SK-N-MC (cell line): ENCODE data around the gene FAM76B.

Experiments
- DNase-seq: peaks from one replicate; pipeline ENCODE4 v3.0.0-alpha.2; 2011; ENCODE audit warnings: low read depth, low spot score
- H3K27ac ChIP-seq: fragments of 200-600 bp; sonication (generic); 2 replicates; pipeline ENCODE4 v1.5.1; 2016; ENCODE audit warnings: mixed run types
- H3K36me3 ChIP-seq: fragments of 200-600 bp; sonication (generic); 2 replicates; pipeline ENCODE4 v1.6.1; 2017; ENCODE audit warnings: antibody characterized with exemption, low read length, mixed read lengths; ENCODE audit not compliant: insufficient read depth
- H3K4me3 ChIP-seq: fragments of 200-600 bp; sonication (generic); 2 replicates; pipeline ENCODE4 v1.5.1; 2016
- H3K9ac ChIP-seq: fragments of 200-600 bp; sonication (generic); 2 replicates; pipeline ENCODE4 v1.8.0; 2017; ENCODE audit warnings: mixed run types, mixed read lengths; ENCODE audit not compliant: insufficient read length
- H3K9me3 ChIP-seq: fragments of 200-600 bp; sonication (generic); 2 replicates; pipeline ENCODE4 v1.6.1; 2017; ENCODE audit warnings: low read depth, mild to moderate bottlenecking, antibody characterized with exemption, low read length, moderate library complexity, mixed read lengths
- EZH2 ChIP-seq: fragments of 200-600 bp; sonication (generic); IDR thresholded peaks from one replicate; pipeline ENCODE4 v1.6.1; 2017; ENCODE audit warnings: antibody characterized with exemption
- FOXP2 ChIP-seq: optimal IDR thresholded peaks from 2 replicates; pipeline ENCODE3; 2011; ENCODE audit warnings: mild to moderate bottlenecking, moderate library complexity; ENCODE audit not compliant: insufficient read depth; ENCODE audit errors: extremely low read length, control extremely low read depth
- POLR2AphosphoS5 ChIP-seq: IDR thresholded peaks from 2 replicates; pipeline ENCODE4 v1.6.1; 2012; ENCODE audit warnings: mild to moderate bottlenecking, low read depth, low read length, borderline replicate concordance

FAM76B gene

GRCh38 chr11:95751515-95751914 lies 38.1 kb downstream of the FAM76B start:
- no peak for DNase-seq
- no peak for TF ChIP-seq EZH2
- TF ChIP-seq FOXP2: no peak
- no peak for TF ChIP-seq POLR2AphosphoS5

GRCh38 chr11:95750101-95750500 lies 39.5 kb downstream of the FAM76B start:
- Histone ChIP-seq H3K4me3 (no peak overlapping the region), H3K36me3 (no peaks in the 10 kb centered on the region), H3K27ac (no peak overlapping the region), H3K9me3 (no peaks in the 10 kb centered on the region; the same call in 1 of the 2 replicates), H3K9ac (no peak overlapping the region)
- no peak for TF ChIP-seq POLR2AphosphoS5
- TF ChIP-seq EZH2: no peak
- no peak for TF ChIP-seq FOXP2
- DNase-seq: no peak

More at GRCh38 chr11:95751515-95751914, 38.1 kb downstream of the FAM76B start:
- Histone ChIP-seq H3K27ac (no peak overlapping the region), H3K4me3 (no peak overlapping the region), H3K36me3 (no peaks in the 10 kb centered on the region), H3K9me3 (no peaks in the 10 kb centered on the region; the same call in 1 of the 2 replicates), H3K9ac (no peak overlapping the region)

- H3K9me3 ChIP-seq: no peaks in the 10 kb centered on the region
- H3K9ac ChIP-seq: no peak overlapping the region
- H3K36me3 ChIP-seq: no peaks in the 10 kb centered on the region
- H3K4me3 ChIP-seq: no peak overlapping the region
- TF ChIP-seq FOXP2: no peak
- TF ChIP-seq EZH2: no peak
- TF ChIP-seq POLR2AphosphoS5: no peak
- no peak for DNase-seq
- H3K27ac ChIP-seq: no peak overlapping the region
These were observed 50.3 kb downstream of the FAM76B start for GRCh38 chr11:95739108-95739938.

GRCh38 chr11:95736809-95737208 lies 52.8 kb downstream of the FAM76B start:
- TF ChIP-seq POLR2AphosphoS5 (no peak), FOXP2 (no peak), EZH2 (no peak)
- Histone ChIP-seq H3K9me3 (no peaks in the 10 kb centered on the region), H3K27ac (no peak overlapping the region), H3K9ac (no peak overlapping the region), H3K36me3 (no peaks in the 10 kb centered on the region), H3K4me3 (no peak overlapping the region)
- DNase-seq: no peak

GRCh38 chr11:95736355-95736754 lies 53.2 kb downstream of the FAM76B start:
- no peak for TF ChIP-seq FOXP2
- no peak for TF ChIP-seq POLR2AphosphoS5
- no peak for TF ChIP-seq EZH2
- DNase-seq: no peak
- H3K36me3 ChIP-seq: no peaks in the 10 kb centered on the region
- H3K9ac ChIP-seq: no peak overlapping the region
- no peaks in the 10 kb centered on the region for H3K9me3 ChIP-seq
- H3K27ac ChIP-seq: no peak overlapping the region
- no peak overlapping the region for H3K4me3 ChIP-seq

- Histone ChIP-seq H3K9me3 (no peaks in the 10 kb centered on the region), H3K36me3 (no peaks in the 10 kb centered on the region), H3K4me3 (no peak overlapping the region), H3K9ac (no peak overlapping the region), H3K27ac (no peak overlapping the region)
- no peak for TF ChIP-seq FOXP2
- TF ChIP-seq EZH2: no peak
- TF ChIP-seq POLR2AphosphoS5: no peak
- DNase-seq: no peak
These were observed 55.5 kb downstream of the FAM76B start for GRCh38 chr11:95734009-95734572.

- H3K36me3 ChIP-seq: no peaks in the 10 kb centered on the region
- DNase-seq: no peak
- H3K9ac ChIP-seq: no peak overlapping the region
- H3K4me3 ChIP-seq: no peak overlapping the region
- H3K9me3 ChIP-seq: no peaks in the 10 kb centered on the region
- no peak overlapping the region for H3K27ac ChIP-seq
- TF ChIP-seq EZH2 (no peak), FOXP2 (no peak), POLR2AphosphoS5 (no peak)
These were observed 56.5 kb downstream of the FAM76B start for GRCh38 chr11:95732930-95733602.

- H3K4me3 ChIP-seq: no peak overlapping the region
- H3K36me3 ChIP-seq: no peaks in the 10 kb centered on the region
- no peak overlapping the region for H3K27ac ChIP-seq
- DNase-seq: no peak
- TF ChIP-seq FOXP2 (no peak), POLR2AphosphoS5 (no peak), EZH2 (no peak)
- no peaks in the 10 kb centered on the region for H3K9me3 ChIP-seq
- no peak overlapping the region for H3K9ac ChIP-seq
These were observed 60.1 kb downstream of the FAM76B start for GRCh38 chr11:95729462-95729861.
